Prostate gland (tissue), 2 donors: ENCODE results near the gene DTX1.

Source experiments
- POLR2A ChIP-seq: fragments of 450-650 bp; IDR thresholded peaks from one replicate; pipeline ENCODE4 v1.6.1; 2016; ENCODE audit warnings: antibody characterized with exemption, mild to moderate bottlenecking
- TF ChIP-seq, protein P1 (sequence below), 4 experiments: fragments of 200-600 bp in 2 of 4; fragments of 450-650 bp in 2 of 4; sonication (generic) in 2 of 4; IDR thresholded peaks; 1 replicate in 3 of 4; 2 replicates in 1 of 4; pipeline ENCODE4 v1.5.1; 2016 to 2019; ENCODE audit warnings: antibody characterized with exemption in 4 of 4, mild to moderate bottlenecking in 2 of 4, moderate library complexity in 2 of 4

GRCh38 chr12:113077859-113078255, 21.3 kb downstream of the DTX1 start:
- TF ChIP-seq, protein P1, sequence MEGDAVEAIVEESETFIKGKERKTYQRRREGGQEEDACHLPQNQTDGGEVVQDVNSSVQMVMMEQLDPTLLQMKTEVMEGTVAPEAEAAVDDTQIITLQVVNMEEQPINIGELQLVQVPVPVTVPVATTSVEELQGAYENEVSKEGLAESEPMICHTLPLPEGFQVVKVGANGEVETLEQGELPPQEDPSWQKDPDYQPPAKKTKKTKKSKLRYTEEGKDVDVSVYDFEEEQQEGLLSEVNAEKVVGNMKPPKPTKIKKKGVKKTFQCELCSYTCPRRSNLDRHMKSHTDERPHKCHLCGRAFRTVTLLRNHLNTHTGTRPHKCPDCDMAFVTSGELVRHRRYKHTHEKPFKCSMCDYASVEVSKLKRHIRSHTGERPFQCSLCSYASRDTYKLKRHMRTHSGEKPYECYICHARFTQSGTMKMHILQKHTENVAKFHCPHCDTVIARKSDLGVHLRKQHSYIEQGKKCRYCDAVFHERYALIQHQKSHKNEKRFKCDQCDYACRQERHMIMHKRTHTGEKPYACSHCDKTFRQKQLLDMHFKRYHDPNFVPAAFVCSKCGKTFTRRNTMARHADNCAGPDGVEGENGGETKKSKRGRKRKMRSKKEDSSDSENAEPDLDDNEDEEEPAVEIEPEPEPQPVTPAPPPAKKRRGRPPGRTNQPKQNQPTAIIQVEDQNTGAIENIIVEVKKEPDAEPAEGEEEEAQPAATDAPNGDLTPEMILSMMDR (IDR thresholded peaks at IDR 0.05), result no peak
- TF ChIP-seq POLR2A, result no peak
